NCI-H146 (cell line): Measurements from ENCODE around the gene MEI1.
"Not testable (repeated sequence)": the region's sequence is repeated elsewhere in the genome, so short reads cannot be mapped to it uniquely, and the experiment has no call there.

Experiments
- DNase-seq: peaks from one replicate; lab custom pipeline; 2025; lab: John Stamatoyannopoulos, UW

The MEI1 gene, protein sequence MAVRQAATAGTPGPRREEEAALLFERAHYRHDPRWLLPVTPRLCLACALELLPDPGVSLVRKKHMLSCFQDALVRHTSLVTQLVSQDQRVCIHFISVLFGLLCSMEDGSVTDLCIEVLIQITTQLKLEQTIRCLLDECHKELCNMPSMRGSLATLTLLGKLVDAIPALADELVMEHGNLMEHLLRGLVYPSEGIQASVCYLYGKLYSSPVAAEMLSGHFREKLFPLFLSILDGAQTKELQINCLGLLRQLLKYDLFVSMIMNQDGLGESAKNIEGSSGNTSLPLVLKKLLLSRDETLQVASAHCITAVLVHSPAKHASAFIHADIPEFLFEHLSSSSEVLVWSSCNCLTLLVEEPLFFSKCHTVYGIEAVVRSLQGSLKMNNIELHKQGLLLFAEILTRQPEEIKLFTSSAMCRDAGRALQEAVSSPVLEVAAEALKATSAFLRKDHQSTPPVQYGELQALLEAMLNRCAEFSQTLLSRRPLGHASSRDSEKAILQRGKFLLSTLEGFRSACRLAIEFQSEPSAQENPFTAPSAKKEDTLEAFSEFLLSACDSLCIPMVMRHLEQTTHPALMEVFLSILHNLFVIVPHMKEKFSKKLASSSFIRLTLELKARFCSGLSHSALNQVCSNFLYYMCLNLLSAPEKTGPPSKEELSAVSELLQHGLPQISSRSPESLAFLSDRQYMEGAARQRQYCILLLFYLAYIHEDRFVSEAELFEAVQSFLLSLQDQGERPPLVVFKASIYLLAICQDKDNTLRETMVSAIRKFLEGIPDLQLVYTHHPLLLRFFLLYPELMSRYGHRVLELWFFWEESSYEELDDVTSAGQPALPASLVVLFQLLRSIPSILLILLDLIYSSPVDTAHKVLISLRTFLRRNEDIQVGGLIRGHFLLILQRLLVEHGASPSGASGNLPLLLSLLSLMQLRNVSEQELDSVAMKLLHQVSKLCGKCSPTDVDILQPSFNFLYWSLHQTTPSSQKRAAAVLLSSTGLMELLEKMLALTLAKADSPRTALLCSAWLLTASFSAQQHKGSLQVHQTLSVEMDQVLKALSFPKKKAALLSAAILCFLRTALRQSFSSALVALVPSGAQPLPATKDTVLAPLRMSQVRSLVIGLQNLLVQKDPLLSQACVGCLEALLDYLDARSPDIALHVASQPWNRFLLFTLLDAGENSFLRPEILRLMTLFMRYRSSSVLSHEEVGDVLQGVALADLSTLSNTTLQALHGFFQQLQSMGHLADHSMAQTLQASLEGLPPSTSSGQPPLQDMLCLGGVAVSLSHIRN

DNA sequence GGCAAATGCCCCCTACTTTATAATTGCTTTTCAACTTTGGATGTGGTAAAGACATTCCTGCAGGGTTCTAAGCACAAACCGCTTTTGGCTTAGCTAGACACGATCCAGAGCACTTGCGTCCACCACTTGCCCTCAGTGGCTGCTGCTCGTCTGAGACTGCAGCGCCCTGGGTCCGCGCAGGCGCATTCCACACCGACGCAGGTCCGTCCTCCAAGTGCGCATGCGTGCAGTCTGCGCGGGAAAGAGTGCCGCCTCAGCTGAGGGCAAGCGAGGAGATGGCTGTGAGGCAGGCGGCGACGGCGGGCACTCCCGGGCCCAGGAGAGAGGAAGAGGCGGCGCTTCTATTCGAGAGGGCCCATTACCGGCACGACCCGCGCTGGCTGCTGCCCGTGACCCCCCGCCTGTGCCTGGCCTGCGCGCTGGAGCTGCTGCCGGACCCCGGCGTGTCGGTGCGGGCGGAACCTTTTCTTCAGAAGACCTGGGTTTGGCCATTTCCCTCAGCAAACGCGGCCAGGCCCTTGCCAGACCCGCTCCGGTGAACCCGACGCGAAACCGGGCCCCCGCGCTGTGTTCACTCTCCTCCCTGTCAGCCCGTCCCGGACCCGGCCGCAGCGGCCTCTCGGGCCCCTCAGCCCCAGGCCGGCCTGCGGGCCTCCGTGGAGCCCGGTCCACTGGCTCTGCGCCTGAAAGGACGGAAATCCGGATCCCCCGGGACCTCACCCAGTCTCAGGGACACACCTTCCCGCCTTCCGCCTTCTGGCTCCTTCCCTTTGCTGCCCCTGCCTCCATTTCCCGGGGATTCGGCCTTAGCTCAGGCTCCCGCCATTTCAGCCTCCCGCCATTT is at the start of gene MEI1:
MEI1 (plus strand) TSS at position 240 of the 844 bp plus-strand sequence; CDS start at position 276, 36 bp downstream.
- DNase-seq: no peak

- DNase-seq: no peak
Observed at GRCh38 chr22:41650229-41650628, 49.1 kb upstream of the MEI1 start.

- no peak for DNase-seq
Observed at GRCh38 chr22:41650821-41651220, 48.5 kb upstream of the MEI1 start.

- no peak for DNase-seq
Observed at GRCh38 chr22:41654322-41654721, 45.0 kb upstream of the MEI1 start.

DNA sequence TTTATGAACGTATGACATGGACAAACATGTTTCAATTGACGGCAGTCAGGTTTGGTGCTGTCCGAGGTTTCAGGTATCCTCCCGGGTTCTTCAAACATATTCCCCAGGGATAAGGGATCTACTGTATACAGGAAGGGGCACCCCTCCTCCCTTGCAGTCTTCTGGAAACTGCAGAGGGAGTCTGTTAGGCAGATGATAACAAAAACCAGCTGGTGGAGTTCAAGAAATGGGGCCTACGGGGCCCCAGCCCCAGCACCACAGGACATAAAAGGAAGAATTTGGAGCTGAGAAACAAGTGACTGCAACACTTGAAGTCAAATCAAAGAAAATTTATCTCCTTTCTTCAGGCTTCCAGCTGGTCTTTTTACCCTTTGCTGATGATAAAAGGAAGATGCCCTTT is 42.7 kb upstream of the MEI1 start:
- no peak for DNase-seq

- no peak for DNase-seq
Observed at GRCh38 chr22:41657709-41658108, 41.6 kb upstream of the MEI1 start.

DNA sequence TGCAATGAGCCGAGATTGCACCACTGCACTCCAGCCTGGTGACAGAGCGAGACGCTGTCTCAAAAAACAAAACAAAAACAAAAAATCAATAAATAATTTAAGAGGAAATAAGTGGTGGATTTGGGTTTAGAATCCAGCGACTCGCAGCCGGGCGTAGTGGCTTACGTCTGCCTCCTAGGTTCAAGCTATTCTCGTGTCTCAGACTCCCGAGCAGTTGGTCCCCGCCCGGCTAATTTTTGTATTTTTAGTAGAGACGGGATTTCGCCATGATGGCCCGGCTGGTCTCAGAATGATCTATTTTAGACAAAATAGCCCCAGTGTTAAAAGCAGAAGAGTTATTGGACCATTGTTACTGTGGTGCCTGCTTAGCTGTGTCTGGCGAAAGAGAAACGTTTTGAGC is 40.4 kb upstream of the MEI1 start:
- DNase-seq: no peak

GRCh38 chr22:41659941-41660340 is 39.4 kb upstream of the MEI1 start:
- DNase-seq: no peak

DNA sequence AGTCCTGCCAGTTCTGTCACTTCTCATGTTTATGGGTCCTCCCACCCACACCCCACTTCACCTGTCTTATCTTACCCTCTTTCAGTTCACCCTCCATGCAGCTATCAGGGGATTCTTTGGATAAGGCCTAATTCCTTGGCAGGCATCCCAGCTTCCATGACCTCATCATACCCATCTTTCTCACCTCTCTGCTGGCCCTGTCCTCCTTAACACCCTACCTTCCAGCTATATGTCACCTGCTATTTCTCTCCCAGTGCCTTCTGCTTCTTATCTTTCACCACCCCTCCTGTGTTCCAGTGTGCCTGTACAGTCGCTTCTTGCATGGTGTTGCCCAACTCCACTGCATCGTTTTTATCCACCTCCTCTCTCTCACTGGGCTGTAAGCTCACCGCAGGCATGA is 38.9 kb upstream of the MEI1 start:
- no peak for DNase-seq

- DNase-seq: no peak
Observed at GRCh38 chr22:41661088-41661487, 38.2 kb upstream of the MEI1 start.

GRCh38 chr22:41661713-41662112 is 37.6 kb upstream of the MEI1 start:
- no peak for DNase-seq

DNA sequence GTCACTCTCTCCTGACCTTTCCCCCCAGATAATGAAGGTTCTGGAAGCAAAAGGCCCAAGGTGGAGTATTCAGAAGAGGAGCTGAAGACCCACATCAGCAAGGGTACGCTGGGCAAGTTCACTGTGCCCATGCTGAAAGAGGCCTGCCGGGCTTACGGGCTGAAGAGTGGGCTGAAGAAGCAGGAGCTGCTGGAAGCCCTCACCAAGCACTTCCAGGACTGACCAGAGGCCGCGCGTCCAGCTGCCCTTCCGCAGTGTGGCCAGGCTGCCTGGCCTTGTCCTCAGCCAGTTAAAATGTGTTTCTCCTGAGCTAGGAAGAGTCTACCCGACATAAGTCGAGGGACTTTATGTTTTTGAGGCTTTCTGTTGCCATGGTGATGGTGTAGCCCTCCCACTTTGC is 35.7 kb upstream of the MEI1 start:
- not testable (repeated sequence) for DNase-seq

GRCh38 chr22:41664490-41664889 is 34.8 kb upstream of the MEI1 start:
- DNase-seq: no peak

- no peak for DNase-seq
Observed at GRCh38 chr22:41664951-41665350, 34.4 kb upstream of the MEI1 start.

GRCh38 chr22:41668971-41669911 is 30.1 kb upstream of the MEI1 start:
- DNase-seq: no peak

DNA sequence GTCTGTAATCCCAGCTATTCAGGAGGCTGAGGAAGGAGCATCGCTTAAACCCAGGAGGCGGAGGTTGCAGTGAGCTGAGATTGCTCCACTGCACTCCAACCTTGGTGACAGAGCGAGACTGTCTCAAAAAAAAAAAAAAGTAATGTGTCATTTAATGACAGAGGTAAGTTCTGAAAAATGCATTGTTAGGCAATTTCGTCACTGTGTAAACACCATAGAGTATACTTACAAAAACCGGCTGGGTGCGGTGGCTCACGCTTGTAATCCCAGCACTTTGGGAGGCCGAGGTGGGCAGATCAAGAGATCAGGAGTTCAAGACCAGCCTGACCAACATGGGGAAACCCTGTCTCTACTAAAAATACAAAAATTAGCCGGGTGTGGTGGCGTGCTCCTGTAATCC is 27.2 kb upstream of the MEI1 start:
- not testable (repeated sequence) for DNase-seq

DNA sequence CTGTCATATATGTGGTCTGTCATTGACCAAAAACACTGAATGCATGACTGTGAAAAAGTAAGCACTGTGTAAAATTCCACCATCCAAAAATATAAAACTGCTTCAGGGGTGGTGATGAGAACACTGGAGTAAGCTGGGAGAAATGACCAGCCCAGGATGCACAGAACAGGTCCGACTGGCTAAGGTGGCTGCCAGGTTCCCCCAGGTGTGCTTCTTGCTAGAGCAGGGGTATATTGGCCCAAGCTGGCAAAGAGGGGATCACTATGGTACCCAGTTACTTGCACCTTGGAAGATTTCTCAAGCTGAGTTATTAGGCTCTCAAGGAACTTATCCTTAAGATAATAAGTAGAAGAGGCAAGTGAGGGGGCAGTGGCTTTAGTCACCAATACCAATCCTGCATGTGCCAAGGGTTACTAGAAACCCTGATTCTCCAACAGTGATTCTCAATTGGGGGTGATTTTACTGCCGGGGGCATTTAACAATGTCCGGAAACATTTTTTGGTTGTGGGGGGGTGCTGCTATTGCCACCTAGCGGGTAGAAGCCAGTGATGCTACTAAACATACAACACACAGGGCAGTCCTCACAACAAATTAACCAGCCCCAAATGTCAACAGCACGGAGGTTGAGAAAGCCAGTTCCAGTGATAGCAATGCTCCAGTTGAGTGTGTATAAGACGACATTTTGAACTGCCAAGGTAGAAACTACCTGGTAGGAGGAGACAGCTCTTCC is 26.4 kb upstream of the MEI1 start:
- DNase-seq: no peak

DNA sequence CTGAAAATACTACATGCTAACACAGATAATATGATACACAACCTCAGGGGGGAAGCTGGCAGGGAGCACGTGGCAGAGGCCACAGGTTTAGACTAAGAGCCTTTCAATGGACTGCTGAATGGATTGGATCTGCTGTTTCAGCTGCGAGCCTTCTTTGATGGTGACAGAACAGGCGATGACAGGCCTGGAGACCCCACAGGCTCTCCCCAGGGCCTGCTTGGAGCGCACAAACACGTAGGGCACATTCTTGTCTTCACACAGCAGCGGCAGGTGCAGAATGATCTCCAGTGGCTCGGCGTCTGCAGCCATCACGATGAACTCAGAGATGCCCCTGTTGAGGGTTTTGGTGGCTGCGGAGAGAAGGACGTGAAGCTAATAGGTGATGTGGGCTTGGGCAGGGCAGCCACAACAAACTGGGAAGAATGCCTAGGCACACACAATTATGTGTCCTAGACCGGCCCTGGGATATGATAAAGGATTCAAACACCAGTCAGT is 24.4 kb upstream of the MEI1 start:
- no peak for DNase-seq

GRCh38 chr22:41676134-41676533 is 23.2 kb upstream of the MEI1 start:
- DNase-seq: no peak
